Measurements from ENCODE around the gene SYT9.

The SYT9 gene

DNA sequence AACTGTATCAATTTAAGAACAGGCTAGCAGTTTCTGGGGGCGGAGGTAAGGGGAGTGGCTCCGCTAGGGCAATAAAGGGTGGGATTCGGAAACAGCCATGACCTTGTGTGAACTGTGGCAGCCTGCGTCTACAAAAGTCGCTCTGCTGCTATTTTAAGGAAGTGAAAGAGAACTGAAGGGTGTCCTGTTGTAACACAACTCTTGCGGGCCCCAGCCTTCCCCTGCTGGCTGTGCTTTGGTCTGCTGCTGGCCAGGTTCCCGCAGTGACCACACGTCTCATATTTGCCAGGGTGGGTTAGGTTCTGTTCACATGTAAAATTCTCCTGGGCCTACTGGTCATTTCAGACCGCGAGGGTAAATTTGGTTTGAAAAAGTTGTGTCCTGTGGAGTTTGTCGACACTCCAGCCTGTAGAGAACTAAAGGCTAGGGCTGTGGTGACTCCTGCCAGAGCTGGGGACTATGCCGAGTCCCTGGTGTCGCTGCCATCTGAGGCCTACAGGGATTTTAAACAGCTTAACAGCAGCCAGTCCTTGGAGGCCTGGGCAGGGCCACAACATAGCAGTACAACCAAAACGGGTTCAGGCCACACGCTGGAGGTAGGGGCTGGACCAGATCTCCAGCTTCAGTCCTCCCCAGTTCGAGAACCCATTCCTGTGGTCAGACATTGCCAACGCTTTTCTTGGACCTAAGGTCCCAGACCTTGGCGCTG is 261.0 kb downstream of the SYT9 start:
- TF ChIP-seq YY1 (IDR thresholded peaks at IDR 0.05; ENCODE audit: low read depth) (no peak), EP300 (IDR thresholded peaks at IDR 0.05; ENCODE audit: borderline replicate concordance) (no peak), NFIC (IDR thresholded peaks at IDR 0.05) (no peak), FOXM1 (IDR thresholded peaks at IDR 0.05; ENCODE audit: borderline replicate concordance, low read depth) (no peak), EGR1 (IDR thresholded peaks at IDR 0.05) (no peak), CREB1 (IDR thresholded peaks at IDR 0.05; ENCODE audit: low read depth) (no peak), CEBPB (IDR thresholded peaks at IDR 0.05) (no peak), TEAD4 (IDR thresholded peaks at IDR 0.05) (no peak), TCF12 (IDR thresholded peaks at IDR 0.05; ENCODE audit: low read depth) (no peak), ZBTB7A (IDR thresholded peaks at IDR 0.05; ENCODE audit: low read depth) (no peak)
- TF ChIP-seq, protein P1, sequence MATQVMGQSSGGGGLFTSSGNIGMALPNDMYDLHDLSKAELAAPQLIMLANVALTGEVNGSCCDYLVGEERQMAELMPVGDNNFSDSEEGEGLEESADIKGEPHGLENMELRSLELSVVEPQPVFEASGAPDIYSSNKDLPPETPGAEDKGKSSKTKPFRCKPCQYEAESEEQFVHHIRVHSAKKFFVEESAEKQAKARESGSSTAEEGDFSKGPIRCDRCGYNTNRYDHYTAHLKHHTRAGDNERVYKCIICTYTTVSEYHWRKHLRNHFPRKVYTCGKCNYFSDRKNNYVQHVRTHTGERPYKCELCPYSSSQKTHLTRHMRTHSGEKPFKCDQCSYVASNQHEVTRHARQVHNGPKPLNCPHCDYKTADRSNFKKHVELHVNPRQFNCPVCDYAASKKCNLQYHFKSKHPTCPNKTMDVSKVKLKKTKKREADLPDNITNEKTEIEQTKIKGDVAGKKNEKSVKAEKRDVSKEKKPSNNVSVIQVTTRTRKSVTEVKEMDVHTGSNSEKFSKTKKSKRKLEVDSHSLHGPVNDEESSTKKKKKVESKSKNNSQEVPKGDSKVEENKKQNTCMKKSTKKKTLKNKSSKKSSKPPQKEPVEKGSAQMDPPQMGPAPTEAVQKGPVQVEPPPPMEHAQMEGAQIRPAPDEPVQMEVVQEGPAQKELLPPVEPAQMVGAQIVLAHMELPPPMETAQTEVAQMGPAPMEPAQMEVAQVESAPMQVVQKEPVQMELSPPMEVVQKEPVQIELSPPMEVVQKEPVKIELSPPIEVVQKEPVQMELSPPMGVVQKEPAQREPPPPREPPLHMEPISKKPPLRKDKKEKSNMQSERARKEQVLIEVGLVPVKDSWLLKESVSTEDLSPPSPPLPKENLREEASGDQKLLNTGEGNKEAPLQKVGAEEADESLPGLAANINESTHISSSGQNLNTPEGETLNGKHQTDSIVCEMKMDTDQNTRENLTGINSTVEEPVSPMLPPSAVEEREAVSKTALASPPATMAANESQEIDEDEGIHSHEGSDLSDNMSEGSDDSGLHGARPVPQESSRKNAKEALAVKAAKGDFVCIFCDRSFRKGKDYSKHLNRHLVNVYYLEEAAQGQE (IDR thresholded peaks at IDR 0.05; ENCODE audit: low read depth), result no peak
- TF ChIP-seq, protein P2, sequence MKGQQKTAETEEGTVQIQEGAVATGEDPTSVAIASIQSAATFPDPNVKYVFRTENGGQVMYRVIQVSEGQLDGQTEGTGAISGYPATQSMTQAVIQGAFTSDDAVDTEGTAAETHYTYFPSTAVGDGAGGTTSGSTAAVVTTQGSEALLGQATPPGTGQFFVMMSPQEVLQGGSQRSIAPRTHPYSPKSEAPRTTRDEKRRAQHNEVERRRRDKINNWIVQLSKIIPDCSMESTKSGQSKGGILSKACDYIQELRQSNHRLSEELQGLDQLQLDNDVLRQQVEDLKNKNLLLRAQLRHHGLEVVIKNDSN (IDR thresholded peaks at IDR 0.05), result no peak
- TF ChIP-seq, protein P3, sequence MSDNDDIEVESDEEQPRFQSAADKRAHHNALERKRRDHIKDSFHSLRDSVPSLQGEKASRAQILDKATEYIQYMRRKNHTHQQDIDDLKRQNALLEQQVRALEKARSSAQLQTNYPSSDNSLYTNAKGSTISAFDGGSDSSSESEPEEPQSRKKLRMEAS (IDR thresholded peaks at IDR 0.05), result no peak

DNA sequence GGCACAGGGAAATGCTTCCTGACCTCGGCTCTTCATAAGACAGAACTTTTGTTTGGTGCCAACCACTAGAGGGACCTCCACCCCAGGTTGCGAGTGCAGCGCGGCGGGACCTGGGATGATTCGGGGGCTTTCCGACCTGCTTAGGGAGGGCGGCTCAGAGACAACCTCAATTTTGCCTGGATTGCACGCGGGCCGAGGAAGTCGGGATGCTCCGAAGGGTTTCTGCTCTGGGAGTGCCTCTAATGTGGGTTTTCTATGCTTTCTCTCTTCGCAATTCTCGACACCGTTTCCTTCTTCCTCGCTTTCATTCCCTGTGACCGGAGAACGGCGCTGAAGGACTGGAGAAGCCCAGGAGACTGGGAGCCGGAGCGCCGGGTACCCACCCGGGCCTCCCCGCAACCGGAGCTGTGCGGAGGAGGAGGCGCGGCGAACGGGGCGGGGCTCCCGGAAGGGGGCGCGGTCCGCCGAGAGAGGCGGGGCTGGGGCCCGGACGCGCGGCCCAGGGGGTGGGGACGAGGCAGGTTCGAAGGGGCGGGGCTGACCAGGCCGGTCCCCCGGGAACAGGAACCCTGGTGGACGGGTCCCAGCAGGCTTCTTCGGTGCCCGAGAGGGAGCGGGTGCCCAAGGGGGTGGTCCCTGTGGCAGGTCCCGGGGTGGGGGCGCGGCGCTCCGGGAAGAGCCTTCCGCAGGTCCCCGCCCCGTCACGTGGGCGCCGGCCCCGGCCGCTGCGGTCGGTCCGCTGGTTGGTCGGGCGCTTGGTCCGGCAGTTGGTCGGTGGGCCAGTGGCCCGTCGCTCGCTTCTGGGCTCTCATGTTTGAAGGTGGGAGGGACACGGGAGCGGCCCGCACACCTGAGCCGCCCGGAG is 261.8 kb downstream of the SYT9 start, which contains the start of gene PPFIBP2:
PPFIBP2 (plus strand) TSS at position 766 of the 865 bp plus-strand sequence. CDS start 35,477 bp downstream, outside the sequence.
- TF ChIP-seq RAD21 (IDR thresholded peaks at IDR 0.05; ENCODE audit: low read depth) (peak; percentile 59), FOXM1 (IDR thresholded peaks at IDR 0.05; ENCODE audit: borderline replicate concordance, low read depth) (no peak), EGR1 (IDR thresholded peaks at IDR 0.05) (0 out of 2 replicates have a peak, but pooled peaks have one; percentile 15), TAF1 (IDR thresholded peaks at IDR 0.05; ENCODE audit: low read depth) (0 out of 2 replicates have a peak, but pooled peaks have one; percentile 30), ZBTB7A (IDR thresholded peaks at IDR 0.05; ENCODE audit: low read depth) (no peak; the same call in none of the 2 replicates)
- TF ChIP-seq, protein P2 (IDR thresholded peaks at IDR 0.05), result peak; percentile 94

DNA sequence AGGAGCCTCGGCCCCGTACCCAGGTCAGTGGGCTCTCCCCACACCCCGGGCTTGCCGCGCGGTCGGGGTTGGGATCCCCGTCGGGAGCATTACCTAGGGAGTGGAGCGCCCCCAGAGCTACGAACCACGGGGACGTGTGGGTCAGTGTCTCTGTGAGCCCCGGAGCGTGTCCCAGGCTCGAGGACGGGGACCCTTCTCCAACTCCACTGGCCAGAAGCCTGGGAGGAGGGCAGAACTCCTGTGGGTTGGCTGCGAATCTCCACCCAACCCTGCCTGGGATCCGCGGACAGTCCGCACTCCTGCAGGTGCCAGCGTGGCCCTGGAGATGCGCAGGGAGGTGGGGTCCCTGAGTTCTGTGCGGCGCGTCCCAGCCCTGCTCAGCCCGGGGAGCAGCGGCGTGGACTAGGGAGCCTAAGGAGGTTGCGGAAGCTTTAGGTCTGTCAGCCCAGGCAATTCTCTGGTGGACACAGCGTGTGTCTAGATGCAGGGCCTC is 262.4 kb downstream of the SYT9 start:
- peak; percentile 73; the same call in 1 of the 2 replicates for TF ChIP-seq ZBTB7A (IDR thresholded peaks at IDR 0.05; ENCODE audit: low read depth)
- TF ChIP-seq YY1 (IDR thresholded peaks at IDR 0.05; ENCODE audit: low read depth), result no peak

DNA sequence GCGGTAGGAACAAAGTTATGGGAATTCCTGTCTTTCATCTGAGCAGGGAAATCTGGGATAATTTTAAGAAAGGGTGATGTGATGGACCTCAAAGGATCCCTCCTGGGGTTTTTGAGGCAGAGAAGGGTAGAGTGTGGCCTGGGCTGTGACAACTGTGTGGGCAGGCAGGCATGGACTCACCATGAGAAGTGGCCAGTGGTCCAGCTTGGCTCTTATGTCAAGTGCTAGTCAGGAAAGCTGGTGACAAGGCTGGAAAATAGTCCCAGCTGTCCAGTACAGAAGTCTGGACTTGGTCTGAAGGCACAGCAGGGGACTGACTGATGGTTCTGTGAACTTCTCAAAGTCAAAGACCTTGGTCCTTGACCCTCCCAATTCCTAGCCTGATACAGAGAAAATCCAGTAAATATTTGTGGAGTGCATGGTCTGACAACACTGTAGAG is 263.8 kb downstream of the SYT9 start:
- TF ChIP-seq RAD21 (IDR thresholded peaks at IDR 0.05; ENCODE audit: low read depth) (no peak), FOXM1 (IDR thresholded peaks at IDR 0.05; ENCODE audit: borderline replicate concordance, low read depth) (no peak), EGR1 (IDR thresholded peaks at IDR 0.05) (no peak), NFIC (IDR thresholded peaks at IDR 0.05) (no peak), TEAD4 (IDR thresholded peaks at IDR 0.05) (no peak), TAF1 (IDR thresholded peaks at IDR 0.05; ENCODE audit: low read depth) (no peak), YY1 (IDR thresholded peaks at IDR 0.05; ENCODE audit: low read depth) (no peak), CEBPB (IDR thresholded peaks at IDR 0.05) (no peak), EP300 (IDR thresholded peaks at IDR 0.05; ENCODE audit: borderline replicate concordance) (no peak), ZBTB7A (IDR thresholded peaks at IDR 0.05; ENCODE audit: low read depth) (no peak), CREB1 (IDR thresholded peaks at IDR 0.05; ENCODE audit: low read depth) (no peak), TCF12 (IDR thresholded peaks at IDR 0.05; ENCODE audit: low read depth) (no peak)
- TF ChIP-seq, protein P1 (IDR thresholded peaks at IDR 0.05; ENCODE audit: low read depth), result no peak
- TF ChIP-seq, protein P2 (IDR thresholded peaks at IDR 0.05), result no peak
- TF ChIP-seq, protein P3 (IDR thresholded peaks at IDR 0.05), result no peak
